ENCODE results near the gene EPHA4.

The EPHA4 gene

GRCh38 chr2:221388891-221389290 lies 183.2 kb downstream of the EPHA4 start:
- H3K27me3 ChIP-seq (ENCODE audit: control insufficient read depth, insufficient read depth, low read length): no peaks in the 10 kb centered on the region
- H3K9me3 ChIP-seq (ENCODE audit: control insufficient read depth, insufficient read depth, low read length): no peaks in the 10 kb centered on the region
- H3K4me3 ChIP-seq (ENCODE audit: low read length): no peak overlapping the region
- no CpG with 5 or more reads among the region's 7 CpGs for WGBS (ENCODE audit: insufficient coverage, insufficient read length)
- no peak for DNase-seq (ENCODE audit: low read depth, low spot score)
- H3K27ac ChIP-seq (ENCODE audit: low read length): no peak overlapping the region
- no peaks in the 10 kb centered on the region for H3K36me3 ChIP-seq (ENCODE audit: control insufficient read depth, insufficient read depth, low read length)
- H3K4me1 ChIP-seq (ENCODE audit: control insufficient read depth, insufficient read depth, low read length): no peaks in the 10 kb centered on the region

- no peaks in the 10 kb centered on the region for H3K4me1 ChIP-seq (ENCODE audit: control insufficient read depth, insufficient read depth, low read length)
- H3K27me3 ChIP-seq (ENCODE audit: control insufficient read depth, insufficient read depth, low read length): no peaks in the 10 kb centered on the region
- no peak overlapping the region for H3K4me3 ChIP-seq (ENCODE audit: low read length)
- H3K27ac ChIP-seq (ENCODE audit: low read length): no peak overlapping the region
- no peak for DNase-seq (ENCODE audit: low read depth, low spot score)
- no peaks in the 10 kb centered on the region for H3K9me3 ChIP-seq (ENCODE audit: control insufficient read depth, insufficient read depth, low read length)
- no peaks in the 10 kb centered on the region for H3K36me3 ChIP-seq (ENCODE audit: control insufficient read depth, insufficient read depth, low read length)
- WGBS (ENCODE audit: insufficient coverage, insufficient read length): no CpG with 5 or more reads among the region's 1 CpG
These were observed 186.4 kb downstream of the EPHA4 start for GRCh38 chr2:221385716-221386115.

- no CpG with 5 or more reads among the region's 1 CpG for WGBS (ENCODE audit: insufficient coverage, insufficient read length)
- no peak overlapping the region for H3K4me3 ChIP-seq (ENCODE audit: low read length)
- no peak for DNase-seq (ENCODE audit: low read depth, low spot score)
- no peaks in the 10 kb centered on the region for H3K36me3 ChIP-seq (ENCODE audit: control insufficient read depth, insufficient read depth, low read length)
- H3K27me3 ChIP-seq (ENCODE audit: control insufficient read depth, insufficient read depth, low read length): no peaks in the 10 kb centered on the region
- H3K4me1 ChIP-seq (ENCODE audit: control insufficient read depth, insufficient read depth, low read length): no peaks in the 10 kb centered on the region
- no peak overlapping the region for H3K27ac ChIP-seq (ENCODE audit: low read length)
- H3K9me3 ChIP-seq (ENCODE audit: control insufficient read depth, insufficient read depth, low read length): no peaks in the 10 kb centered on the region
These were observed 190.1 kb downstream of the EPHA4 start for GRCh38 chr2:221381928-221382488.

- no peaks in the 10 kb centered on the region for H3K9me3 ChIP-seq (ENCODE audit: control insufficient read depth, insufficient read depth, low read length)
- no peak overlapping the region for H3K27ac ChIP-seq (ENCODE audit: low read length)
- no peak overlapping the region for H3K4me3 ChIP-seq (ENCODE audit: low read length)
- DNase-seq (ENCODE audit: low read depth, low spot score): no peak
- H3K4me1 ChIP-seq (ENCODE audit: control insufficient read depth, insufficient read depth, low read length): no peaks in the 10 kb centered on the region
- no peaks in the 10 kb centered on the region for H3K36me3 ChIP-seq (ENCODE audit: control insufficient read depth, insufficient read depth, low read length)
- H3K27me3 ChIP-seq (ENCODE audit: control insufficient read depth, insufficient read depth, low read length): no peaks in the 10 kb centered on the region
These were observed 191.4 kb downstream of the EPHA4 start for GRCh38 chr2:221380686-221381085.

DNA sequence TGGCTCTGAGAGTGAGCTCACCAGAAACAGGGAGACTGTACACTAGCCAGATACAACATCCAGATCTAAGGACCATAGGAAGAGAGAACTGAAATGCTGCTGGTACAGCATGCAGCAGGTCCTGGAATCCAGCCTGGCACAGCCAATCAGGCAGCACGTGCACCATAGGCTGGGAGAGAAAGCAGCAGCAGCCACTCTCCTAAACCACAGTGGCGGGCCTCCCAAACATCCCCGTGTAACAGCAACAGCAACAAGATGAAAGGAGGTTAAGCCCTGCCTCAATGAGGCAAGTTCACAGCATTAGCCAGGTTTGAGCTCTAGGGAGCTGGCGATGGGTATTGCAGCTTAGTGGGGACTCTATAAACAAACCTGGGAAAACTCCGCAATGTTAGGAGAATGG lies 192.0 kb downstream of the EPHA4 start:
- DNase-seq (ENCODE audit: low read depth, low spot score): no peak
- Histone ChIP-seq H3K4me1 (ENCODE audit: control insufficient read depth, insufficient read depth, low read length) (no peaks in the 10 kb centered on the region), H3K36me3 (ENCODE audit: control insufficient read depth, insufficient read depth, low read length) (no peaks in the 10 kb centered on the region), H3K4me3 (ENCODE audit: low read length) (no peak overlapping the region), H3K27ac (ENCODE audit: low read length) (no peak overlapping the region), H3K27me3 (ENCODE audit: control insufficient read depth, insufficient read depth, low read length) (no peaks in the 10 kb centered on the region), H3K9me3 (ENCODE audit: control insufficient read depth, insufficient read depth, low read length) (no peaks in the 10 kb centered on the region)
- WGBS (ENCODE audit: insufficient coverage, insufficient read length): no CpG with 5 or more reads among the region's 5 CpGs

- Histone ChIP-seq H3K4me3 (ENCODE audit: low read length) (no peak overlapping the region), H3K27me3 (ENCODE audit: control insufficient read depth, insufficient read depth, low read length) (no peaks in the 10 kb centered on the region), H3K27ac (ENCODE audit: low read length) (no peak overlapping the region), H3K36me3 (ENCODE audit: control insufficient read depth, insufficient read depth, low read length) (no peaks in the 10 kb centered on the region), H3K4me1 (ENCODE audit: control insufficient read depth, insufficient read depth, low read length) (peaks cover 4% of the 10 kb centered on the region; the same call in 1 of the 2 replicates), H3K9me3 (ENCODE audit: control insufficient read depth, insufficient read depth, low read length) (no peaks in the 10 kb centered on the region)
- 100% methylated on average over 2 of the region's 2 CpGs for WGBS (ENCODE audit: insufficient coverage, insufficient read length)
- no peak for DNase-seq (ENCODE audit: low read depth, low spot score)
These were observed 194.5 kb downstream of the EPHA4 start for GRCh38 chr2:221377597-221377996.

DNA sequence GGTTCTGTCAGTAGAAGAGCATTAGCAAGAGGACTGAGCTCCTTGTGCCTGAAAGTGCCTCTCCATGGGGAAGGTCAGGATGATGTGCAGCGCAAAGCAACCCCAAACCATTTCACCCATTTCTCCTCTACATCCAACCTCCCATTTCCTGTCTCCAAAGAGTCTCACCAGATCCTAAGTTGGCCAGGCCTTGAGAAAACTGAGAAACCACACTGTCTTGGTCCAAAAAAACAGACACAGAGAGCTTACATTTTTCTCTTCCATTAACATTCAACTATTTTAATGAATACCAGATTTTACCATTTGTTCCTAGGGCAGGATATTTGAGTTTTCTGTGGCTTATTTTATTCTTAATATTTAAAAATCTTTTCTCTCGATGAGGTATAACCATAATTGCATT lies 195.0 kb downstream of the EPHA4 start:
- Histone ChIP-seq H3K27ac (ENCODE audit: low read length) (no peak overlapping the region), H3K4me1 (ENCODE audit: control insufficient read depth, insufficient read depth, low read length) (peaks cover 4% of the 10 kb centered on the region; the same call in 1 of the 2 replicates), H3K9me3 (ENCODE audit: control insufficient read depth, insufficient read depth, low read length) (no peaks in the 10 kb centered on the region), H3K27me3 (ENCODE audit: control insufficient read depth, insufficient read depth, low read length) (no peaks in the 10 kb centered on the region), H3K36me3 (ENCODE audit: control insufficient read depth, insufficient read depth, low read length) (no peaks in the 10 kb centered on the region), H3K4me3 (ENCODE audit: low read length) (no peak overlapping the region)
- DNase-seq (ENCODE audit: low read depth, low spot score): no peak
- WGBS (ENCODE audit: insufficient coverage, insufficient read length): no CpG with 5 or more reads among the region's 2 CpGs

DNA sequence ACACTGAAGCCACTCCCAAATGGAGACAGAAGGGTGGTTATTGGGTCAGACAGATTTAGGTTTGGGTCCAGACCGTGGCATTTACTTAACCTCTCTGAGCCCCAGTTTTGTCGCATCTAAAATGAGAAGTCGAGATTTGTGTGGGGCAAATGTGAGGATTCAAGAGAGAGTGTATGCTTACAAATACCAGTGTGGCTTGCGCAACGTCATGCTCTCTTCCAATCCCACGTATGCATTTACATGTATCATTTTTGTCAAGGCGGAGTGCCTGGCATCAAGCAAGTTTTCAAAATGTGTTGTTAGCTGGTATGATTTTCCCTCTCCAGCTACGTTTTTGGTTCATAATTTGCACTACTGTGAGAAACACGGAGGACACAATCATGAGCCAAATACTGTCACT lies 197.9 kb downstream of the EPHA4 start:
- H3K4me1 ChIP-seq (ENCODE audit: control insufficient read depth, insufficient read depth, low read length): peaks cover 4% of the 10 kb centered on the region; the same call in 1 of the 2 replicates
- no CpG with 5 or more reads among the region's 9 CpGs for WGBS (ENCODE audit: insufficient coverage, insufficient read length)
- H3K27ac ChIP-seq (ENCODE audit: low read length): no peak overlapping the region
- H3K4me3 ChIP-seq (ENCODE audit: low read length): no peak overlapping the region
- no peaks in the 10 kb centered on the region for H3K36me3 ChIP-seq (ENCODE audit: control insufficient read depth, insufficient read depth, low read length)
- H3K9me3 ChIP-seq (ENCODE audit: control insufficient read depth, insufficient read depth, low read length): no peaks in the 10 kb centered on the region
- H3K27me3 ChIP-seq (ENCODE audit: control insufficient read depth, insufficient read depth, low read length): no peaks in the 10 kb centered on the region
- no peak for DNase-seq (ENCODE audit: low read depth, low spot score)

DNA sequence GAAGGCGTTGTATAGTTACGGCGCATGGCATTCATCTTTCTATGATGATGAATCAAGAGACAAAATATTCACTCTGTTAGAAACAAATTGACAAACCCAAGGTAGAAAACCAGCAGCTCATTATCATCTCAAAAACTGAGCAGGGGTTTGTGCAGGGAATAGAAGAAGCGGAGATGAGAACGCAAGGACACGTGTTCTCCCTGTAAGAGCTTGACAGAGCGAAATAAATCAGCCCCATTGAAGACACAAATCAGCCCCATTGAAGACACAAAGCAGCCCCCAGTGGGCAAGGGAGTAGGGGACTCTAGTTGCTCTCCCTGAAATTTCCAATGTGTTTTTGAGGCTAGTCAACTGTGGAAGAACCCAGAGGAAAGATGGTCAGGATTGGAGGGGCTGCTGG lies 199.2 kb downstream of the EPHA4 start:
- Histone ChIP-seq H3K27me3 (ENCODE audit: control insufficient read depth, insufficient read depth, low read length) (no peaks in the 10 kb centered on the region), H3K4me1 (ENCODE audit: control insufficient read depth, insufficient read depth, low read length) (peaks cover 4% of the 10 kb centered on the region; the same call in 1 of the 2 replicates), H3K4me3 (ENCODE audit: low read length) (no peak overlapping the region), H3K36me3 (ENCODE audit: control insufficient read depth, insufficient read depth, low read length) (no peaks in the 10 kb centered on the region), H3K9me3 (ENCODE audit: control insufficient read depth, insufficient read depth, low read length) (no peaks in the 10 kb centered on the region), H3K27ac (ENCODE audit: low read length) (no peak overlapping the region)
- no peak for DNase-seq (ENCODE audit: low read depth, low spot score)
- WGBS (ENCODE audit: insufficient coverage, insufficient read length): no CpG with 5 or more reads among the region's 7 CpGs

DNA sequence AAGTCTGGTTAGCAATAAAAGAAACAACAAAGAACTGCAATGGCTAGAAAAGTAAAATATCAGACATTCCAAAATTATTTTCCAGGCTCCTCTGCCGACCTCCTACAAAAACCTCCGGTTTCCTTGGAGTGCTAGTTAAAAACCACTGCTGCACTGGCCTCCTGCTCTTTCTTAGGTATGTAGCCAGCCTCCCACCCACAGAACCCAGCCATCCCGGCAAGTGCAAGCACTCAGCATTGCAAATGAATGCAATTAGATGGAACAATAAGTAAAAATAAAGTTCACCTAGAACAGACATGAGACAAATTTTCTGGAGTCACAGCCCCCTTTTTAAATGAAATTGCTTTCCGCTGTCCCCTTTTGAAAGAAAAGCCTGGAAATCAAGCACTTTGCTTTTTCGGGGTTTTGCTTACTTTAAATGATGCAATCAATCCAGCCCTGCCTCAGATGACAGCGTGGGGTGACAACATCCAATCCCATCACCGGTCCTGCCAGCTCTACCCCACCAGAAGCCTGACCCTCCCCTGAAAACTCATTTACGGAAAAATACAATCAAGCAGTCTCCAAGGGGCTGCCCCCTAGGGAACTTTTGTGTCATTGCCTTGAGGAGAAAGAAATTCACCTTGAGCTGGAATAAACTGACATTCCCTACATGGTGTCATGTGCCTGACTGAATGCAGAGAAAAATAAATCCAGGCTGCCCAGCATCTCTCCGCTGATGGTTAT lies 199.8 kb downstream of the EPHA4 start:
- no CpG with 5 or more reads among the region's 9 CpGs for whole genome bisulfite sequencing (ENCODE audit: insufficient coverage, insufficient read length)
- DNase-seq (ENCODE audit: low read depth, low spot score): peak; percentile 33
- Histone ChIP-seq H3K36me3 (ENCODE audit: control insufficient read depth, insufficient read depth, low read length) (no peaks in the 10 kb centered on the region), H3K9me3 (ENCODE audit: control insufficient read depth, insufficient read depth, low read length) (no peaks in the 10 kb centered on the region), H3K4me1 (ENCODE audit: control insufficient read depth, insufficient read depth, low read length) (peaks cover 4% of the 10 kb centered on the region; the same call in 1 of the 2 replicates), H3K4me3 (ENCODE audit: low read length) (no peak overlapping the region; the same call in 1 of the 2 replicates), H3K27me3 (ENCODE audit: control insufficient read depth, insufficient read depth, low read length) (no peaks in the 10 kb centered on the region), H3K27ac (ENCODE audit: low read length) (no peak overlapping the region)

GRCh38 chr2:221371347-221371746 lies 200.8 kb downstream of the EPHA4 start:
- Histone ChIP-seq H3K9me3 (ENCODE audit: control insufficient read depth, insufficient read depth, low read length) (no peaks in the 10 kb centered on the region), H3K36me3 (ENCODE audit: control insufficient read depth, insufficient read depth, low read length) (no peaks in the 10 kb centered on the region), H3K4me1 (ENCODE audit: control insufficient read depth, insufficient read depth, low read length) (peaks cover 4% of the 10 kb centered on the region; the same call in 1 of the 2 replicates), H3K27ac (ENCODE audit: low read length) (no peak overlapping the region), H3K4me3 (ENCODE audit: low read length) (no peak overlapping the region), H3K27me3 (ENCODE audit: control insufficient read depth, insufficient read depth, low read length) (no peaks in the 10 kb centered on the region)
- no CpG with 5 or more reads among the region's 6 CpGs for WGBS (ENCODE audit: insufficient coverage, insufficient read length)
- no peak for DNase-seq (ENCODE audit: low read depth, low spot score)
